ENCODE results near the gene RRP1B. TPM values are rescaled to one million over a fixed set of nuclear protein-coding genes. Genes with fewer than 3 reads are reported as not detected.

The RRP1B gene
- total RNA-seq, 1 donor from 2014 or later, result 34.6 TPM

GRCh38 chr21:43723648-43724047 is 64.3 kb downstream of the RRP1B start:
- no peaks in the 10 kb centered on the region for H3K9me3 Mint-ChIP-seq
- no peak overlapping the region for H3K4me3 Mint-ChIP-seq
- no peaks in the 10 kb centered on the region for H3K36me3 Mint-ChIP-seq
- TF ChIP-seq CTCF (IDR thresholded peaks at IDR 0.05; ENCODE audit: unreplicated experiment), result no peak
- peaks cover 37% of the 10 kb centered on the region for H3K4me1 Mint-ChIP-seq
- no peaks in the 10 kb centered on the region for H3K27me3 Mint-ChIP-seq (ENCODE audit: low read depth)
- no peak for DNase-seq (ENCODE audit: low spot score in 2 of 2, unreplicated experiment in 2 of 2)
- H3K27ac Mint-ChIP-seq, result no peak overlapping the region

- no peak for TF ChIP-seq CTCF (IDR thresholded peaks at IDR 0.05; ENCODE audit: unreplicated experiment)
- Mint-ChIP-seq H3K27ac (peak overlapping the region; percentile 95), H3K36me3 (no peaks in the 10 kb centered on the region), H3K27me3 (ENCODE audit: low read depth) (no peaks in the 10 kb centered on the region), H3K9me3 (no peaks in the 10 kb centered on the region), H3K4me1 (peaks cover 31% of the 10 kb centered on the region), H3K4me3 (no peak overlapping the region)
- no peak for DNase-seq (ENCODE audit: low spot score in 2 of 2, unreplicated experiment in 2 of 2)
Observed at GRCh38 chr21:43726686-43727518, 67.5 kb downstream of the RRP1B start.

GRCh38 chr21:43727519-43728153 is 68.3 kb downstream of the RRP1B start:
- no peak for DNase-seq (ENCODE audit: low spot score in 2 of 2, unreplicated experiment in 2 of 2)
- Mint-ChIP-seq H3K36me3 (no peaks in the 10 kb centered on the region), H3K4me3 (peak overlapping the region; percentile 79)

GRCh38 chr21:43728154-43728466 is 68.8 kb downstream of the RRP1B start:
- Mint-ChIP-seq H3K27ac (peak overlapping the region; percentile 95), H3K9me3 (no peaks in the 10 kb centered on the region), H3K36me3 (no peaks in the 10 kb centered on the region), H3K4me1 (peaks cover 31% of the 10 kb centered on the region), H3K4me3 (peak overlapping the region; percentile 79), H3K27me3 (ENCODE audit: low read depth) (no peaks in the 10 kb centered on the region)
- no peak for DNase-seq (ENCODE audit: low spot score in 2 of 2, unreplicated experiment in 2 of 2)
- no peak for TF ChIP-seq CTCF (IDR thresholded peaks at IDR 0.05; ENCODE audit: unreplicated experiment)

More at GRCh38 chr21:43727519-43728153, 68.3 kb downstream of the RRP1B start:
- Mint-ChIP-seq H3K27ac (peak overlapping the region; percentile 95), H3K4me1 (peaks cover 31% of the 10 kb centered on the region), H3K27me3 (ENCODE audit: low read depth) (no peaks in the 10 kb centered on the region), H3K9me3 (no peaks in the 10 kb centered on the region)
- no peak for TF ChIP-seq CTCF (IDR thresholded peaks at IDR 0.05; ENCODE audit: unreplicated experiment)

GRCh38 chr21:43728467-43729390 is 69.4 kb downstream of the RRP1B start:
- Mint-ChIP-seq H3K4me3 (peak overlapping the region; percentile 79), H3K9me3 (no peaks in the 10 kb centered on the region), H3K27me3 (ENCODE audit: low read depth) (no peaks in the 10 kb centered on the region), H3K27ac (peak overlapping the region; percentile 95), H3K36me3 (no peaks in the 10 kb centered on the region), H3K4me1 (peaks cover 35% of the 10 kb centered on the region)
- DNase-seq (ENCODE audit: low spot score in 2 of 2, unreplicated experiment in 2 of 2), result peak; percentile 82 to 89
- peak; percentile 56 for TF ChIP-seq CTCF (IDR thresholded peaks at IDR 0.05; ENCODE audit: unreplicated experiment)

All from mesothelial cell of epicardium (in vitro differentiated cells).